HuH-7 (cell line): ENCODE results near the gene EHD4.

Source experiments
- DNase-seq: peaks from one replicate; pipeline ENCODE4 v3.0.0; 2011; ENCODE audit warnings: low spot score

Gene EHD4

GRCh38 chr15:41980654-41981323 lies 8.4 kb upstream of the EHD4 start:
- DNase-seq, result no peak

- DNase-seq, result no peak
These were observed 7.3 kb upstream of the EHD4 start for GRCh38 chr15:41979493-41980266.

- DNase-seq, result no peak
These were observed 6.2 kb upstream of the EHD4 start for GRCh38 chr15:41978534-41978933.

GRCh38 chr15:41977757-41978383 lies 5.5 kb upstream of the EHD4 start:
- DNase-seq, result no peak

- DNase-seq, result no peak
These were observed 3.3 kb upstream of the EHD4 start for GRCh38 chr15:41975669-41976068.

GRCh38 chr15:41974041-41974440 lies 1.7 kb upstream of the EHD4 start:
- no peak for DNase-seq

GRCh38 chr15:41971895-41972252 lies 483 bp downstream of the EHD4 start:
- DNase-seq, result no peak

GRCh38 chr15:41971089-41971894 lies 1.1 kb downstream of the EHD4 start:
- peak; percentile 64 for DNase-seq

- no peak for DNase-seq
These were observed 1.9 kb downstream of the EHD4 start for GRCh38 chr15:41970456-41970855.

- no peak for DNase-seq
These were observed 2.4 kb downstream of the EHD4 start for GRCh38 chr15:41969851-41970431.

GRCh38 chr15:41968701-41969100 lies 3.7 kb downstream of the EHD4 start:
- DNase-seq, result no peak

GRCh38 chr15:41967506-41968206 lies 4.7 kb downstream of the EHD4 start:
- DNase-seq, result no peak

GRCh38 chr15:41966920-41967465 lies 5.4 kb downstream of the EHD4 start:
- DNase-seq, result no peak

- DNase-seq, result no peak
These were observed 5.9 kb downstream of the EHD4 start for GRCh38 chr15:41966414-41966812.

GRCh38 chr15:41965441-41966413 lies 6.6 kb downstream of the EHD4 start:
- DNase-seq, result no peak

GRCh38 chr15:41961595-41962202 lies 10.7 kb downstream of the EHD4 start:
- DNase-seq, result no peak

GRCh38 chr15:41961001-41961518 lies 11.3 kb downstream of the EHD4 start:
- peak; percentile 56 for DNase-seq

- no peak for DNase-seq
These were observed 14.3 kb downstream of the EHD4 start for GRCh38 chr15:41958002-41958420.
